ENCODE data around the gene PTPRT. TPM values are rescaled to one million over a fixed set of nuclear protein-coding genes. Genes with fewer than 3 reads are reported as not detected.

Gene PTPRT
- total and polyA plus RNA-seq, 2 of the 4 experiments (the other 2 are of a cell fraction), result not detected

- dilution Hi-C loops (cut with HindIII; ENCODE audit: low sequenced_read_pairs, unreplicated experiment), result no loop called here
- CTCF ChIA-PET, result no interaction called here
These were observed 1034.1 kb downstream of the PTPRT start for GRCh38 chr20:42155586-42155985.

More at GRCh38 chr20:42155586-42155985, 1034.1 kb downstream of the PTPRT start:
- Histone ChIP-seq H3K27ac (ENCODE audit: insufficient read depth, low read length) (no peak overlapping the region), H2BK20ac (ENCODE audit: low read depth, low read length) (no peak overlapping the region), H3K4me3 (ENCODE audit: insufficient read depth, low read depth, low read length) (no peak overlapping the region), H2AK5ac (ENCODE audit: low read depth, low read length) (no peak overlapping the region), H4K20me1 (ENCODE audit: insufficient read depth, low read length) (no peaks in the 10 kb centered on the region), H2BK15ac (ENCODE audit: low read depth, low read length) (no peak overlapping the region), H2AK9ac (replicated peaks; ENCODE audit: low read depth, low read length, poor library complexity) (no peak overlapping the region), H3K9me3 (ENCODE audit: control insufficient read depth, insufficient read depth, low read length) (peaks cover 18% of the 10 kb centered on the region), H2BK120ac (ENCODE audit: low read depth, low read length) (no peak overlapping the region), H3K9me1 (ENCODE audit: insufficient read depth, low read length) (no peaks in the 10 kb centered on the region), H3K27me3 (ENCODE audit: control insufficient read depth, insufficient read depth, low read length) (no peaks in the 10 kb centered on the region), H3K4me2 (ENCODE audit: low read depth, low read length) (no peak overlapping the region), H3K4ac (ENCODE audit: low read depth, low read length) (no peak overlapping the region), H3K36me3 (ENCODE audit: control insufficient read depth, insufficient read depth, low read length) (no peaks in the 10 kb centered on the region), H2BK5ac (ENCODE audit: low read depth, low read length, poor library complexity, severe bottlenecking) (no peak overlapping the region), H3K18ac (ENCODE audit: low read depth, low read length) (no peak overlapping the region), H3K79me1 (ENCODE audit: low read depth in 1 of 2, low read length in 2 of 2) (no peaks in the 10 kb centered on the region), H4K5ac (ENCODE audit: low read depth, low read length) (no peak overlapping the region), H3K4me1 (ENCODE audit: control insufficient read depth, insufficient read depth, low read length) (no peaks in the 10 kb centered on the region), H4K91ac (ENCODE audit: insufficient read depth, low read depth, low read length) (no peak overlapping the region), H3K56ac (ENCODE audit: extremely low read depth, insufficient read depth, low read length) (no peak overlapping the region), H3K23ac (ENCODE audit: low read depth, low read length) (no peak overlapping the region), H3K14ac (replicated peaks; ENCODE audit: low read depth, low read length) (no peak overlapping the region), H3K9ac (ENCODE audit: low read depth, low read length) (no peak overlapping the region), H2AFZ (replicated peaks; ENCODE audit: low read length, poor library complexity) (no peak overlapping the region), H4K8ac (ENCODE audit: low read depth in 2 of 2, low read length in 2 of 2) (no peak overlapping the region)
- 29% methylated on average over 2 of the region's 4 CpGs; no CpG with 5 or more reads in 1 of the 2 experiments for WGBS, 2 experiments (ENCODE audit: extremely low coverage in 2 of 2, insufficient read length in 1 of 2)
- ATAC-seq (ENCODE audit: low read depth) (no peak), DNase-seq (no peak)
- intact Hi-C loops (cut with micrococcal nuclease), result no loop called here
- in situ Hi-C loops (cut with MboI; ENCODE audit: low sequenced_read_pairs), result no loop called here
- POLR2A ChIA-PET (ENCODE audit: unreplicated experiment), result no interaction called here
- TF ChIP-seq RCOR1 (IDR thresholded peaks at IDR 0.05; ENCODE audit: insufficient replicate concordance, low read length) (no peak), BHLHE40 (IDR thresholded peaks at IDR 0.05; ENCODE audit: low read depth, low read length) (no peak), NFE2L2 (IDR thresholded peaks at IDR 0.05; ENCODE audit: low read depth, low read length) (no peak), MAZ (IDR thresholded peaks at IDR 0.05; ENCODE audit: borderline replicate concordance, low read depth, low read length) (no peak), POLR2A (IDR thresholded peaks at IDR 0.05; ENCODE audit: low read depth, low read length) (no peak), CEBPB (IDR thresholded peaks at IDR 0.05; ENCODE audit: low read depth, low read length) (no peak), MAFK (IDR thresholded peaks at IDR 0.05; ENCODE audit: low read depth, low read length) (no peak), CHD1 (IDR thresholded peaks at IDR 0.05; ENCODE audit: low read depth, low read length) (no peak), FOS (IDR thresholded peaks at IDR 0.05; ENCODE audit: low read depth, low read length) (no peak)
- TF ChIP-seq, protein P1, sequence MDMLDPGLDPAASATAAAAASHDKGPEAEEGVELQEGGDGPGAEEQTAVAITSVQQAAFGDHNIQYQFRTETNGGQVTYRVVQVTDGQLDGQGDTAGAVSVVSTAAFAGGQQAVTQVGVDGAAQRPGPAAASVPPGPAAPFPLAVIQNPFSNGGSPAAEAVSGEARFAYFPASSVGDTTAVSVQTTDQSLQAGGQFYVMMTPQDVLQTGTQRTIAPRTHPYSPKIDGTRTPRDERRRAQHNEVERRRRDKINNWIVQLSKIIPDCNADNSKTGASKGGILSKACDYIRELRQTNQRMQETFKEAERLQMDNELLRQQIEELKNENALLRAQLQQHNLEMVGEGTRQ (IDR thresholded peaks at IDR 0.05; ENCODE audit: low read depth, low read length), result no peak
- BruUV-seq (replicated peaks), result no TSS peak

Measured in IMR-90 (cell line).